GM12864 (cell line): ENCODE results near the gene CBFA2T2.

Experiments
- DNase-seq: peaks from one replicate; pipeline ENCODE4 v3.0.0-alpha.2; 2011; ENCODE audit warnings: low read depth
- H3K4me3 ChIP-seq: 2 replicates; pipeline ENCODE4 v1.5.1; 2011; ENCODE audit warnings: mild to moderate bottlenecking, low read depth, low read length, control low read depth
- TF ChIP-seq, protein P1 (sequence below): IDR thresholded peaks from 2 replicates; pipeline ENCODE4 v1.5.1; 2011; ENCODE audit warnings: low read depth, mild to moderate bottlenecking, moderate library complexity, low read length, control low read depth, inconsistent platforms; ENCODE audit errors: missing control alignments

Gene CBFA2T2

DNA sequence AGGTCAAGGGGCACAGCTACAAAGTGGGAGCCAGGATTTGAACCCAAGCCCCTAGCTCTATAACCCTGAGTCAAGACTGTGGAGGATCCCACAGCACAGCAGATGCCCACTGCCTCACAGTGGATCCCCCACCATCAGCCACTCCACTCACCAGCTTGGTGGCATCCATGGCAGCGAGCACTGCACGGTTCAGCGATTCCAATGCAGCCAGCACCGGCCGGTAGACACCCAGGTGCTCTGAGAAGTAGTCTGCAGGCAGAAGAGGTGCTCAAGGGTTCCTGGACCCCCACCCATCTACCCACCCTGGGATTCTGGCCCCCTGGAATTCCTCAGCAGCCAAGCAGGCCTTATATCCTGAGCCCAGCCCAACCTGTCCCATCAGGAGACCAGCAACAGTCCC lies 179.3 kb downstream of the CBFA2T2 start:
- no peak overlapping the region for H3K4me3 ChIP-seq
- TF ChIP-seq, protein P1, sequence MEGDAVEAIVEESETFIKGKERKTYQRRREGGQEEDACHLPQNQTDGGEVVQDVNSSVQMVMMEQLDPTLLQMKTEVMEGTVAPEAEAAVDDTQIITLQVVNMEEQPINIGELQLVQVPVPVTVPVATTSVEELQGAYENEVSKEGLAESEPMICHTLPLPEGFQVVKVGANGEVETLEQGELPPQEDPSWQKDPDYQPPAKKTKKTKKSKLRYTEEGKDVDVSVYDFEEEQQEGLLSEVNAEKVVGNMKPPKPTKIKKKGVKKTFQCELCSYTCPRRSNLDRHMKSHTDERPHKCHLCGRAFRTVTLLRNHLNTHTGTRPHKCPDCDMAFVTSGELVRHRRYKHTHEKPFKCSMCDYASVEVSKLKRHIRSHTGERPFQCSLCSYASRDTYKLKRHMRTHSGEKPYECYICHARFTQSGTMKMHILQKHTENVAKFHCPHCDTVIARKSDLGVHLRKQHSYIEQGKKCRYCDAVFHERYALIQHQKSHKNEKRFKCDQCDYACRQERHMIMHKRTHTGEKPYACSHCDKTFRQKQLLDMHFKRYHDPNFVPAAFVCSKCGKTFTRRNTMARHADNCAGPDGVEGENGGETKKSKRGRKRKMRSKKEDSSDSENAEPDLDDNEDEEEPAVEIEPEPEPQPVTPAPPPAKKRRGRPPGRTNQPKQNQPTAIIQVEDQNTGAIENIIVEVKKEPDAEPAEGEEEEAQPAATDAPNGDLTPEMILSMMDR: no peak
- no peak for DNase-seq

DNA sequence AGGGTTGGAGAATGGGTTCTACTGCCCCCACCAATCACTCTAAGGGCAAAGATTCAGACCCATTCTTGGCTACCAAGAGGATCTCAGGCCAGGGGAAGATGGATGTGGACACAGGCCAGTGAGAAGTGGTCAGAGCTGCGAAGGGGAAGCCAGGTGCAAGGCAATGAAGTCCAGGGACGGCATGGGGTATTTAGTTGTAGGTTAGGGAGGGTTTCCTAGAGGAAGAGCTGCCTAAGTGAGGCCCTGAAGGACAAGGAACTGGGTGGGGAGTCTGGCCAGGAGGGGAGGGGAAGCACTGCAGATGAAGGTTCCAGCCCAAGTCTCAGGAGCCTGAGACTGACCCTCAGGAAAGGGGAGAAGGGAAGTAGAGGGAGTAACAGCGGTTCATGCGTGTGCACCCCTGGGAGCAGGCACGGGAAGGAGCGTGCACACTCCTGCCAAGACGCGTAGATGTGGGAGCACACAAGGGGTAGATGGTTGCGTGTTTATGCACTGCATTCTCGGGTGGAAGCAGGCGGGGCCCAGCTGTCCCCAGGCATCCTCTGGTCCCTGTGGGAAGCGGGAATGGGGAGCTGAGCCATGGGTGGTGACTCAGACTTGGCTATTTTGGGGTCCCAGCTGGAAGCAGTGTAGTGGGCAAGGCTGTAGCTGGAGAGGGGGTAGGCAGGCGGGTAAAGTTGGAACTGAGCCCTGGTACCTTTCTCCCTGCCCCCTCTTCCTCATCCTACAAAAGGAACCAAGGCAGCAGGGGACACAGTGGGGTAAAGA lies 180.2 kb downstream of the CBFA2T2 start:
- no peak for DNase-seq
- no peak overlapping the region for H3K4me3 ChIP-seq
- TF ChIP-seq, protein P1: no peak

DNA sequence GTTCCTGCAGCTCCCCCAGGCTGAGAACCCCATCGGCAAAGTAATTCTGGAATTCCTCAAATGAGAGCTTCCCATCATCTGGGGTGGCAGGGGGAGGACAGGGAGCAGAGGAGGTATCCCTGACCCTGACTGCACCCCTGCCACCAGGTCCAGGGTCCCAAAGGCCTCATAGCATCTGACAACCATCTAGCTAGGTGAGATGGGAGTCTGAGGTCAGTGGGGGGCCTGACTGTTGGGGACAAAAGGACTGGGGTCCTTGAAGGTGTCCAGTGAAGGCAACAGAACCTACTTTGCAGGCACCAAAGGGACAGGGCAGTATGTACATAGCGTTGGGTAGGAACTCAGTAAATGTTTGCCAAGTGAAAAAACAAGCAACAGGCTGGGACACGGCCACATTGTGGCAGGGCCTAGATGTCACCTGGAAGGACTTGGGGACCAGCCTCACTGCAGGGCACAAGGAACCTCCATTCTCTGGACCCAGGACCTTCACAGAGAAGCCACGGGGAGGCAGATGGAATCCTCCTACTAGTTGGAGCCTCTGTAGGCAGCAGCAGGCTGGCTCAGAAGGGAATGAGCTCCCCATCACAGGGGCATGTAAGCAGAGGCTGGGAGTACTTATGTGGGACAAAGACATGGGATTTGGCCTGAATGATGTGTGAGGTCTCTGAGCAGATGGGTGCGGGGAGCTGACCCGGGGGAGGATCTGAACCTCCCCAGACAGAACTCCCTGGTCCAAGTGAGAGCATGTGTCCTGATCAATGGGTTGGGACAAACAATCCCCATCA lies 181.0 kb downstream of the CBFA2T2 start:
- DNase-seq: no peak
- TF ChIP-seq, protein P1: no peak
- no peak overlapping the region for H3K4me3 ChIP-seq

DNA sequence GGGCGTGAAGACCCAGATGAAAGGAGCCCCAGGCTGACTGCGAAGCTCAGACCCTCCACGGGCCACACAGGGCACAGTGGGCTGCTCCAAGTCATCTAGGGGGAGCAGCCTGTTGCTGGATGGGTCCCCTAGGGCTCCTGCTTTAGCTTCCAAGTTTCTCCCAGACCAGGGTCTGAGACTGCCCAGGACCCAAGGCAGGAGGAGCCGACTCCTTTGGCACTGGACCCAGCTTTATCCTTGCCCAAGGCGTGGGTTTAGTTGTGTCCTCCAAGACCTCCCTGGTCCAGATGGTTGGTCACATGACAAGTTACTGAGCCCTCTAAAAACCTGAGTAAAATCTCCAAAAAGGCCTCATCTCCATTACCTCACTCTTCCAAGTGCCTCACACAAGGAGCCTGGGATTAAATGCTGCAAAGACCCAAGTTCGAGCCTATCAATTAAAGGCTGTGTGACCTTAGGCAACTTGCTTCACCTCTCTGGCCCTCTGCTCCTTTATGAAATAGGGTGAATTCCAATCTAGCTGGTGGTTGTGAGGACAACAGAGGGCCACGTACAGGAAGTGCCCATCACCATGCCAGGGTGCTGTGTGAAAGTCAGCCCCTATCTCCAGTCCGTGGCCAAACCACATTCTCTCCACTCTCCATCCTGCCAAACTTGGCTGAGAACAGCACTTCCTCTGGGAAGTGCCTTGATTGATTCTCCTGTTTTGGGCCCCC lies 181.8 kb downstream of the CBFA2T2 start:
- TF ChIP-seq, protein P1: no peak
- H3K4me3 ChIP-seq: no peak overlapping the region
- no peak for DNase-seq

DNA sequence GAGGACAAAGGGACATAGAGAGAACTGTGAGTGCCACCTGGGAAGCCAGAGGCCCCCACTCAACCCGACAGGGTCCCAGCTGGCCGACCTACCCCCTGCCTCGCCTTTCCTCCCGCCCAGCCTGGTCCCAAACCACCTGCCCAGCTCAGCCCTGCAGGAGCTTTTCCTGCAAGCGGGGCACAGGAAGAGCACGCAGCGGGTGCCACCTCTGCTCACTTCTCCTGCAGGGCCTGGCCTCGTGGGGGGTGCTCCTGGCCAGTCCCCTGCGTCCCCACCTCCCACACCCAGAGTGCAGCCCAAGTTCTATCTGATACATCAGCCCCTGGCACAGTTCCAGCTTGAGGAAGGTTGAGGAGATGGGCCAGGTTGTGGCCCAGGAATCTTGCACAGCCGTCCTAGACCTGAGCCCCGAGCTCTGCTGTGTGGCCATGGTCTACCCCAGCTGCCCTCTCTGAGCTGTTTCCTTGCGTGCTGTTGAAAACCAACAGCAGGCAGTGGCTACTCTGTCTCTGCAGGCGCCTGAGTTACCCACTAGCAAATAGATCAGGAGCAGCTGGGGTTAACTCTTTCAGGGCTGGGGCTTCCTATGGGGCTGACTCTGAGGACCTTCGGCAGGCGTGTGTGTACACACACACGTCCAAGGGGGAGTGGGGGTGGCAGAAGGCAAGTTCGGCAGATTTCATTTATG lies 182.7 kb downstream of the CBFA2T2 start:
- DNase-seq: no peak
- no peak overlapping the region for H3K4me3 ChIP-seq
- TF ChIP-seq, protein P1: no peak

DNA sequence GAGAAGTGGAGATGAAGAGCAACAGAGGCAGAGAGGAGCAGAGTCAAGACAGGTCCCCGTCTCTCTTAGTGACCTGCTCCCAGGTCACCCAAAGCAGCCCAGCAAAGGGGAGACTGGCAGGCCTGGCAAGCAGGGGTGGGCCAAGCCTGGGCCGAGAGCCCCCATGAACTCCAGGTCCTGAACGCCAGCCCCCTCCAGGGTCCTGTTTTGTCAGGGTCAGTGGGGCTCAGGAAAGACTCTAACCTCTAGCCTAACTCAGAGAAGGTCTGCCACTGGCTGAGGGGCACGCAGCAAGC lies 183.2 kb downstream of the CBFA2T2 start:
- TF ChIP-seq, protein P1: no peak
- DNase-seq: no peak
- H3K4me3 ChIP-seq: no peak overlapping the region; the same call in 1 of the 2 replicates
